Measurements from ENCODE around the gene ZNF598.

The ZNF598 gene

DNA sequence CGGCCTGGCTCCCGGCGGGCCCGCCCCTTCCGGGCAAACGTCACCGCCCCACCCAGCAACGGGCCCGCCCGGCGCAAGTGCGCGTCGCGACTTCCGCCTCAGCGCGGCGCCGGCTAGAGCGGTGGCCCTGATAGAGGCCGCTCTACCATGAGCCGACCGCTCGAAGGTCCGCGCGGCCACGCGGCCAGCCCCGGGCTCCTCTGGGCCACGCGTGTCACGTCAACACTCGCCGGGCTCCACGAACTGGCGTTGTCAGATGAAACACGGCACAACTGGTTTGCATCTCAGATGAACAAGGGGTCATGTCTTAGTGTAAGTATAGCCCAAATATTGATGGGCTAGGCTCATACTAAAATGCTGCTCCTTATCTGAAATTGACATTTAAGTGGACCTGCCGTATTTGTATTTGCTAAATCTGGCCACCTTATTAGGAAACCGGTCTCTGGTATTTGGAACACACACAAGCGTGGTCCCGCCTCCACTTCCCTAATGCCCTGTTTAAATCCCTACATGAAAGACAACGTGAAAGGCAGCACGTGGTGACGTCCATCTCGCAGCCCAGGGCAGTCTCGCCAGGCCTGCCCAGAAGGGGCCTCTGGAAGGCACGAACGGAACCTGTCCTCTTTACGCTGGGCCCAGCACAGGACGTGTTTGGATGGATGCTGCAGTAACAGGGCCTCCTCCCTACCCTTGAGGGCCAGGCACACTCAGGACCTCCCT is at the start of gene ZNF598:
TSS of gene ZNF598 (minus strand) at position 31 of the 720 bp plus-strand sequence.
- DNase-seq (ENCODE audit: low read depth) = peak; percentile 73

DNA sequence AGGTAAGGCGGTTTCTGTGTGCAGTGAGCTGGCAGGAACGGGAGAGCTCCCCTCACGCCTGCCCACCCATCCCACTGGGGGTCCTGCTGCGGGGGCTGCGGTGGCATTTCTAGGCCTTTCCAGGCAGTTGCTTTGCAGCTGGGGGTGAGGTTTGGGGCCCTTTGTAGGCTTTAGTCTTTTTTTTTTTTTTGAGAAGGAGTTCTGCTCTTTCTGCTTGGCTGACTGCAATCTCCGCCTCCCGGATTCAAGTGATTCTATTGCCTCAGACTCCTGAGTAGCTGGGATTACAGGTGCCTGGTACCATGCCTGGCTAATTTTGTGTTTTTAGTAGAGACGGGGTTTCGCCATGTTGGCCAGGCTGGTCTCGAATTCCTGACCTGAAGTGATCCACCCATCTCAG is 49.3 kb upstream of the ZNF598 start:
- no peak for DNase-seq (ENCODE audit: low read depth)

DNA sequence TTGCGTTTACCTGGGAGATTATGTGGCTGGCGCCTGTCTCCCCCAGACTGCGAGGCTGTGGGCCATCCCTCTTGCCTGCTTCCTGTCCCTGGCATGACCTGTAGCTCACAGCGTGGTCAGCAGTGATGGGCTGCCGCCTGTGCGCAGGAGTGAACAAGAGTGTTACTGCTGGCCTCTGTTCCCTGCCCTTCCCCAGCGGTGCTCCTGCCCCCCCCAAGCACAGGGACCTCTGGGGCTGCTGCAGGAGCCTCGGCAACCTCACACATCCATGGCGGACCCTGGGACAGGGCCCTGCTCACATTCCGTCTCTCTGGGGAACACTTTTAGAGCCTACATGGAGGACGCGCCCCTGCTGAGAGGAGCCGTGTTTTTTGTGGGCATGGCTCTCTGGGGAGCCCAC is 48.8 kb upstream of the ZNF598 start:
- no peak for DNase-seq (ENCODE audit: low read depth)

DNA sequence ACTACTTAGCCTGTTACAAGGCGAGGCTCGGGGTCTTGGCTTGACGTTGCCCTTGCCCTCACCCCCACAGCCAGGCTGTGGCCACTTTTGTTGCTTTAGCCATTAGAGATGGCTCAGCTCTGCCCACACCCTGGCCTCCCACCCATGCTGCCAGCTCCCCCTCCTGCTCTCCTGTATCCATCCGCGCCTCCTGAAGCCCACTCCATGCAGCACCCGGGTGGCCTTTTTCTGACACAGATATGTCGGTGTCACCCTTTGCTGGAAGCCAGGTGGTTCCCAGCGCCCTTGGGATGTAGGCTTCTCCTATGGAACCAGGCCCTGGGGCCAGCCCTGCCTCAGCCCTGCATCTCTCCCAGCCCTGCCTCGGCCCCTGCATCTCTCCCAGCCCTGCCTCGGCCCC is 47.8 kb upstream of the ZNF598 start:
- no peak for DNase-seq (ENCODE audit: low read depth)

DNA sequence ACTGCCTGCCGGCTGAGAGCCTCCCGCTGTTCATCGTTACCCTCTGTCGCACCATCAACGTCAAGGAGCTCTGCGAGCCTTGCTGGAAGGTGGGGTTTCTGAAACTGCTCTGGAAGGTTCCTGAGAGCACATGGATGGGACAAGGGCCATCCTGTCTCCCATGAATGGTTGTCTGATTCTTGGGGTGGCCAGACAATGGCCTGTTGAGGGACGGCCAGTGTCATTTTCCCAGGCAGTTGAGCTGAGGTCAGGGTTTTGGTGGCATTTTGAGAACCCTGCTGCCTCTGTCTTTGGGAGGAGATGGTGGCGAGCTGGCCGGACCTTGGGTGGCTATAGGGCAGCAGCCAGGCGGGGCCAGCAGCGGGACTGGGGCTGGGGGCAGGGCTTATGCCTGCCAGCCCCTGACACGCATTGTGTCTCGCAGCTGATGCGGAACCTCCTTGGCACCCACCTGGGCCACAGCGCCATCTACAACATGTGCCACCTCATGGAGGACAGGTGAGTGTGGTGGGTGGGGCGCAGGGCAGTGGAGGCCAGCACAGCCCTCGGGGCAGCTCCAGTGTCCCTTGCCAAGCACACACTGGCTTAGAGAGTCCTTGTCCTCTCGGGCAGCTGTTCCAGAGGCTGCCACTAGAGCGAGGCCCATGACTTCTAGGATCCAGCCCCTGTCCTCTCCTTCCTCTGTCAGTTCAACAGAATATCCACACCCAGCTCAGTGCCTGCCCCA is 47.2 kb upstream of the ZNF598 start:
- DNase-seq (ENCODE audit: low read depth) = no peak

DNA sequence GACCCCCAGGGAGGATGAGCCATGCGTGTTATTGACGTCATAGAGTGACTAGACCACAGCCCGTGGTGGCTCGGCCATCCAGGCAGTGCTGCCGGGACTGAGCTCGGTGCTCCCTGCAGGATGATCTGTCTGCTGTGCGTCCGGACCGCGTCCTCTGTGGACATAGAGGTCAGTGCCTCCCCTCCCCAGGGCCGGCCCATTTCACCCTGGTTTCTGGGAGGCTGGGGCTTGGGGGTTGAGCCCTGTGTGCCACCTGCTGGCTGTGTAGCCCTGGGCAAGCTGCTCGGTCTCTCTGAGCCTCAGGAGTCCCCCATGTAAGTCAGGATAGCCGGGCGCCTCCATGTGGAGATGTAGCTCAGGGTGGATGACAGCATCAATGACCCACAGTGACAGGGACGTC is 46.5 kb upstream of the ZNF598 start:
- no peak for DNase-seq (ENCODE audit: low read depth)

DNA sequence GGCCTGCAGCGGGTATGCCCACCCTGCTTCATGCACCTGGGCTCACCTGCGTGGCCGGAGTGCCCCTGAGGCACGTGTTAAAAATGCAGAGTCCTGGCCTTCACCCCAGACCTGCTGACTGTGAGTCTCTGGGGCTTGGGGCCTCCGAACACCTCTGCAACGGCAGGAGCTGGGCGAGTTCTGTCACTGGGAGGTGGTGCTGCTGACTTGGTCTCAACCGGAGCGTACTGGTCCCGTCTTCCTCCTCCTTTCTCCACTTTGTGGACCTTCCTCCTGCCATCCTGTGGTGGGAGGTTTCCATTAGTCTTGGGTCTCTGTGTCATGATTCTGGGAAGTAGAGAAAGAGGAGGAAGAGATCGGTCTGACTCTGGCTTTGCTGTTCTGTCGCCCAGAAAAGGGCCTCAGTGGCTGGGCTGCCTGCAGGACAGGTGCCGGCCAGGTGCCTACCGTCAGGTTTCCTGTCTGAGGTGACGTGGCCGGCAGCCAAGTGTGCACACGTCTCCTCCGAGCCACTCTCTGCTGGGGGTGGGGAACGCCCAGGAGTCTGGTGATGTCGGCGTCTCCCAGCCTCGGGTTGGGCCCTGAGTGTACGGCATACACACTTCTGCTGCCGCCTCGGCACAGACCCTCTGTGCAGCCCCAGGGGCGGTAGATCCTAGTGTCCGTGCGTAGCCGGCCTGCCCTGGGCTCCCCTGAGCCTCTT is 45.1 kb upstream of the ZNF598 start:
- DNase-seq (ENCODE audit: low read depth) = no peak

DNA sequence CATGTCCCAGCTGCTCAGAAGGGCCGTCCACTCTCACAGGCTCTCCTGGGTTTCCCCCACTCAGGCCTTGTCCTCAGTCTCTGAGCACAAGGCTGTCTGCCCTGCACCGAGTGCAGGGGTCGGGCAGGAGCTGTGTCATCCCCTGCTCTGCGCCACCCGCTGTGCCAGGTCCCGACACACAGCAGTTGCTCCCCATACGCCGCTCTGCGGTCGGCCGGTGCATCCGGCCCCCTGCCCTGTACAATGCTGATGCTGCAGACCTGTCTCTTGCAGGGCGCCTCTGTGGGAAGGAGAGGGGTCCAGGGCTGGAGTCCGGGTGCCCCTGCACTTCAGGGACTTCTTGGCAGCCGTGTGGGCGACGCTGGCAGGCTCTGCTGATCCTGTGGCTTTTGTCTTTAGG is 44.3 kb upstream of the ZNF598 start:
- DNase-seq (ENCODE audit: low read depth) = no peak

DNA sequence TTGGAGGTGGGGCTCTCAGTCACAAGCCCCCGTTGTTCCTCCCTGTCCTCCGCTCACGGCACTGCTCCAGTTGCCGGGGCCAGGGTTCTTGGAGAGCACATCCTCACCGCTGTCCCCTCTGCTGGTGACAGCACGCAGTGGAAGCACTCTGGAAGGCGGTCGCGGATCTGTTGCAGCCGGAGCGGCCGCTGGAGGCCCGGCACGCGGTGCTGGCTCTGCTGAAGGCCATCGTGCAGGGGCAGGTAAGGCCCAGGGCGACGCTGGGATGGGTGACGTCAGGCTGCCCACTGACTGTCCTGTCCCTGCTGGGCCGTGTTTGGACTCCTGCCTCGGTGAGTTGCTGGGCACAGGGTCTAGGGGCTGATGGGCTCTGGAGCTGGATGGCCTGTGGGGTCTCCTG is 43.6 kb upstream of the ZNF598 start:
- no peak for DNase-seq (ENCODE audit: low read depth)

DNA sequence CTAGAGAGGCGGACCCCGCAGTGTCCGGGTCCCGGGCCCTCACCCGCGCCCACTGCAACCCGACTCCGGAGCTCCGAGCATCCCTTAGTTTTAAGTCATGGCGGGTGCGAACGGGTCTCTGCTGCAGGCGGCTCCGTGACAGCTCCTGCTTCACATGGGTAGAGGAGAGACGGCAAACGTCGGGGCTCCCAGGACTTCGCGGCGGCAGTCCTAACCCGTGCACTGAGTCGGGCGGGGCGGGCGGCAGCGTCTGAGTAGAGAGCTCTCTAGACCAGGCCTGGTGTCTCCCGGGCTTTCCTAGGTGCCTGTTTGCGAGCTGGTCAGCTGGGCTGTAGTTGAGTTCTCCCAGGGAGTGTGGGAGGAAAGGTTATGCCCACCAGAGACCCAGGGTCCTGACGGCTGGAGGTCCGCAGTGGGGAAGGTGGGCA is 38.5 kb upstream of the ZNF598 start:
- DNase-seq (ENCODE audit: low read depth) = no peak

DNA sequence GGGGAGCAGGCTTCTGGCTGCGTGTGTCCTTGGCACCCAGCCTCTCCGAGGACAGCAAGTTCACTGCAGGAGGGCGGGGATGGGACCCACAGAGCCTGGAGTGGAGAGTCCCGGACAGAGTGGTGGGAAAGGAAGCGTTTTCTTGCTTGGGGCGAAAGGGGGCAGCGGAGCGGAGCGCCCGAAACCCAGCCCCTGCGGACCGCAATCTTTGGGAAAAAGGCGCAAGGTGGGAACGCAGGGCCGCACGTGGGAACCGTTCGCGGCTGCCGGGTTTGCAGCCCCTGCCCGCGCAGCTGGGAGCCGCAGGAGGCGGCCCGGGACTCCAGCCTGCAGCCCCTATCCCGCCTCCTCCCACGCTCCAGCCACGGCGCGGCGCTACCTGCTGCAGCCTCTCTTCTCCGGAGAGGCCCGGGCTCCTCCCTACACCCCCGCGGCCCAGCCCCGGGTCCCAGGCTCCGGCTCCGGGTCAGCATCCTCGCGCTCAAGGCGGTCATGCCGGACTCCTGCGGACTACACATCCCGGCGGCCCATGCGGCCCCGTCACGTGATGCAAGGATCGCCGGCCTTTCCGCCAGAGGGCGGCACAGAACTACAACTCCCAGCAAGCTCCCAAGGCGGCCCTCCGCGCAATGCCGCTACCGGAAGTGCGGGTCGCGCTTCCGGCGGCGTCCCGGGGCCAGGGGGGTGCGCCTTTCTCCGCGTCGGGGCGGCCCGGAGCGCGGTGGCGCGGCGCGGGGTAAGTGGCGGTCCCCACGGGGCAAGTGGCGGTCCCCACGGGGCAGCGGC is 37.9 kb upstream of the ZNF598 start, which contains the start of the genes NTHL1 and TSC2:
TSS of gene NTHL1 (minus strand) at position 505 of the 786 bp plus-strand sequence. CDS start at position 494, 11 bp downstream.
TSS of gene TSC2 (plus strand) at position 656 of the 786 bp plus-strand sequence. CDS start 631 bp downstream, outside the sequence.
- DNase-seq (ENCODE audit: low read depth) = peak; percentile 90

DNA sequence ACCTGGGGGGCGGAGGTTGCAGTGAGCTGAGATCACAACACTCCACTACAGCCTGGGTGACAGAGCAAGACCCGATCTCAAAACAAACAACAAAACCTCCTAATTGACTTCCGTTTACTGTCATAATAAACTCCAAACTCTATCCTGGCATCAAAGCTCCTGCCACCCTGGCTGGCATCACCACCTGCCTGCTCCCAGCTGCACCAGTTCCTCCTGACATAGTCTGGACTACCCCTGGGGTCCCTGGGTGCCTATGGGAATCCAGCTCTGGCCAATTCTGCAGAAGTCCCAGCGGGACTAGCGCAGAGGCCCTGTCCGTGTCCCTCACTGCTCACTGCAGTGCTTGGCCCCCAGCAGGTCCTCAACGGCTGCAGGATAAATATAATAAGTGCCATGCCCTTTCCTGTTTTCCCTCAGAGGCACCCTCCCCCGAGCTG is 37.3 kb upstream of the ZNF598 start:
- no peak for DNase-seq (ENCODE audit: low read depth)

DNA sequence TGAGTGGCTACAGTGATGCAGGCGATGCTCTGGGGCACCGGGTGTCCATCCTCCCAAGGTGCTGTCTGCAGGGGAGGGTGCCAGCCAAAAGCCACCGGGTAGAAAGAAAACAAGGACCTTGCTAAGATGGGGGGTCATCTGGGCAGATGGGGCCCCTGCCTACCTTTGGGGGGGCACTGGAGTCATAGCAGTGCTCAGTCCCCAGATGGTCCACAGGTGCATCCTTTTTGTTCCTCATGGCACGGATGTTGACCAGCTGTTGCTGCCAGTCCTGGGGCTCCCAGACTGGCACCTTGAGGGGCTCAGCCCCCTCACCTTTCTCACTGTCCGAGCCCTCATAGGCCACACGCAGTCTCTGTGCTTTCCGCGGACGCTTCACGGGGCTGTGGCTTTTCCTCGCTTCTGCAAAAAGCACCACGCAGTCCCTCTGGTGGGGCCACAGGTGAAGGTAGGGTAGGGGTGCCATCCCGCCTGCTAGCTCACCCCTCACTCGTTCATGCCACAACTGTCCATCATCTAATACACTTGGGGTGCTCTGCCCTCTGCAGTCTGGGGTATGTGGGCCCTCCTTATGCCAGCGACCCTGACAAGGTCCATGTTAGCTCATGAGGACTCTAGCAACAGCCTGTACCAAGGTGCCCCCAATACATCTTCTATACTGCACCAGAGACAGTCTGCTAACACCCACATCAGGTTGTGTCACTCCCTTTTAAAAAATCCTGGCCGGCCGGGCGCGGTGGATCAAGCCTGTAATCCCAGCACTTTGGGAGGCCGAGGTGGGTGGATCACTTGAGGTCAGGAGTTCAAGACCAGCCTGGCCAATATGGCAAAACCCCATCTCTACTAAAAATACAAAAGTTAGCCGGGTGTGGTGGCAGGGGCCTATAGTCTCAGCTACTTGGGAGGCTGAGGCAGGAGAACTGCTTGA is 36.6 kb upstream of the ZNF598 start:
- DNase-seq (ENCODE audit: low read depth) = no peak

DNA sequence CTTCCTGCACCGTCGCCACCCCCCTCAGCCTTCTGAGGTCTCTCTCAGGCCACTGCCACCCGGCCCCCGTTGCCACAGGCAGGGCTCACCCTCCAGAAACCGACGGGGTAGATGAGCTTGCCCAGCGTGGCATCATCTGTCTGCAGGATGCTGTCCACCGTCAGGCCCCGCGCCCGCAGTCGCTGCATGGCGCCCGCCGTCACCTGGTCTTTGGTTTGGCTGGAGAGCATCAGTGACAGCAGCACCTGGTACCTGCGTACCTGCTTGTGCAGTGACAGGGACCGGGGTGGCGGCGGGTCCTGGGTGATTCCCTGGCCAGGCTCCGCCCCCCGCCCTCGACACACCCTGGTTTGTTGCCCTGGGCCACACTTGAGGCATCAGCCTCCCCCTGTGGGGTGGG is 34.9 kb upstream of the ZNF598 start:
- no peak for DNase-seq (ENCODE audit: low read depth)

DNA sequence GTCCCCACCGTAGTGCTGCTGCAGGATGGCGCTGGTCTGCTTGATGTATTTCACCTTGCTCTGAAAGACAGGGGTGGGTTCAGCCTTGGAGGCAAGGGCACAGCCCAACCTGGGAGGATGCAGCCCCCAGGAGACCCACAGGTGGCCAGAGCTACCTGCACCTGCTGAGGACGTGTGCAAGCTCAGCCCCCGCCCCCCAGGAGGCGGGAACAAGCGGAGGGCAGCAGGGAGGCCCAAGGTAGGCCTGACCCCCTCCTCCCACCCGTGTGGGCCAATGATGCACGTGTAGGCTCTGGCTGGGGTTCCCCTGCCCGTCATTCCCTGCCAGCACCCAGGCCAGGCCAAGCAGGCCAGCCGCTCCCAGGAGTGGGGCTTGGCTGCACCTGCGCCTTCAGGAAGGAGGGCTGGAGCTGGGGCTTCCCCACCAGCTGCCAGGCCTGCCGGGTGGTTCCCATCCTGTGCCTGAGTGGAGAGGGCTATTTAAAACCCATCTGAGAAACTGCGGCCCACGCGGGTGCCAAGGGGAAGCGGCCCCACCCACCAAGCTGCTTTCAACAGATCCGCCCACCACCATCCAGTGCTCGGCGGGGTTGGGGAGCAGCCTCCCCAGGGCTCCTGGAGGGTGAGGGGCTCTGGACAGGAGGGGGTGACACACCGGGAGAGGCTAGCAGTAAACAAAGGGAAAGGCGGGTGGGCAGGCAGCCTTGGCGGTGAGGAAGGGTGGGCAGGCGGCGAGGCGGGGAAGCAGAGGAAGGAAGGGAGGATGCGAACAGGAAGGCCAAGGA is 34.2 kb upstream of the ZNF598 start:
- DNase-seq (ENCODE audit: low read depth) = no peak

DNA sequence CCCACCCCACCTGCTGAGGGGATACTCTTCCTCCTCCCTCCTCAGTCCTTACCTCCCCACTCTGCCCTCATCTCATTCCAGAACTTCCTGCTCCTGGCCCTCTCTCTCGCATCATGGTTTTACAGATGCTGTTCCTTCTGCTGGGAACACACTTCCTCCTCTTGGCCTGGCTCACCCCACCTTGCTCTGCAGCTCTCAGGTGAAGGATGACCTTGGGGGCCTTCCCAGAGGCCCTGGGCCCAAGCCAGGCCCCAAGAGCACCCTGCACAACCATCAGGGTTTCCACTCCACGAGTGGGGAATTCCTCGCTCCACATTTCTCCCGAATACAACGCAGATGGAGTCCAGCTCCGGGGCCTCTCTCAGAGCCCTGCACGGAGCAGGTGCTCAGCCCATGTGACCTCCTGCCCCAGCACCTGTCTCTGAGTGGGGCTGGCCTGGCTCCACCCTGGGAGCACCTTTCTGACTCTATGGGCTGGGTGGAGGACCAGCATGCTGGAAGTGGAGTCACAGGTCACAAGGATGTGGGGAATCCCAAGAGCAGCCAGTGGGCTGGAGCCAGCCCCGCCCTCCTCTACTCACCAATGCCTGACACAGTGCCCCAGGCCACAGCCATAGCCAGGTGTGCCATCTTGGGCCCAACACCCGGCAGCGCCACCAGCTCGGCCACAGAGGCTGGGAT is 33.5 kb upstream of the ZNF598 start:
- no peak for DNase-seq (ENCODE audit: low read depth)

DNA sequence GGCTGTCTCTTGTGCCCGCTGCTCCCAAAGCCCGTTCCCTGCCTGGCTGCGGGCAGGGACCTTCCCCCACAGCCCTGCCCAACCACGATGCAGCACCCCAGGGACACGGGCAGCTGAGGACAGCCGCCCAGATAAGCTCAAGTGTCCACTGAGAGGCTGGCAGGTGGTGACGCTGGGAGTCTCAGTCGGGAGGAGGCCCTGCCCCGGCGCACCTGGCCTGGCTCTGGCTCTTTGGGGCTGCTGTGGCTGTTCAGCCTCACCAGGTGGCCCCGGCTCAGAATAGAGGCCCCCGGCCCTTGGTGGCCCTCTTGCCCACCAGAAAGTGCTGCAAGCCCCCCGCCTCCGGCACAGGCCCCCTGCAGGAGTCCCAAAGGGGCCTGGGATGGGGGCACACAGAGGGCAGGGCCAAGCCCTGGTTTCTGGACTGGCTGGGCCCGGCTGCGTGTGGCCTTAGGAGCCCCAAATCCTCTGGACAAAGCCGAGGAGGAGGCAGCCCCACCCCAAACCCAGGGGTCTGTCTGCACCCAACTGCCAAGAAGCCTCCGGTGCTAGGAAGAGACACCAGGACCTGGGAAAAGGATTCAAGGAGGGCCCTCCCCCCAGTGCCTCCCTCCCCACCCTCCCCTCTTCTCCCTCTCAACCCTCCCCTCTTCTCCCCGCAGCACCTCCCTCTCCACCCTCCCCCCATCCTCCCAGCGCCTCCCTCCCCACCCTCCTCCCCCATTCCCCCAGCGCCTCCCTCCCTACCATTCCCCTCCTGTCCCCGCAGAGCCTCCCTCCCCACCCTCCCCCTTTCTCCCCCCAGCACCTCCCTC is 32.8 kb upstream of the ZNF598 start:
- no peak for DNase-seq (ENCODE audit: low read depth)

DNA sequence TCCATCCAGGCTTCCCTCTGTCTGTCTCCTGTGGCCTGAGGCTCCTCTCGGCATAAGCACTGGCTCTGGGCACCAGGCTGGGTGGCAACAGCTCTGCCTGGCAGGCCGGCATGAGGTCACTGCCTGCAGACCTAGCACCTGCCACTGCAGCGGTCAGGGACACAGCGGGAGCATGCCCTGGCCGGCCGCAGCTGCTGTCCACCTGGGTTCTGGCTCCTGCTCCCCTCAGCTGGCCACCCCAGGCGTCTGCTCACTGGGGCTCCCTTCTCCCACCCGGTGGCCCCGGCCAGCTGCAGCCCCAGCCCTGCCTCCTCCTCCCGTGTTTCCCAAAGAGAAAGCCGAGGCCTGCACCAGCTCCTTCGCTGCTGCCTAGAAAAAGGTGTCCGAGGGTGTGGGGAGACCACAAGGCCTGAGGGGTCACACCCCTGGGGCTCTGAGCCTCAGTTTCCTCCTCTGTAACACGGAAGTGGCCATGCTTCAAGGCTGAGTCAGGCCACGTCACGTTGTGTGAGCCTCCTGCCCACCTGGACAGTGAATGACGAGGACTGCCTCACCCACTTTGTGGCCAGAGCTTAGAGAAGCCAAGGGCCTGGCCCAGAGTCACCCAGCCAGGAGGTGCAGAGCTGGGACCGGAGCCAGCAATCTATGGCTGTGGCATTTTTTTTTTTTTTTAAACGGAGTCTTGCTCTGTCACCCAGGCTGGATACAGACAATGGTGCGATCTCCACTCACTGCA is 31.3 kb upstream of the ZNF598 start:
- DNase-seq (ENCODE audit: low read depth) = no peak

Measured in stimulated activated CD8-positive, alpha-beta memory T cell treated with anti-CD3 and anti-CD28 coated beads, Interleukin-12 subunit alpha, Interleukin-12 subunit beta, amount 100 ng/mL, for 4 hours (primary cell).